ENCODE data around the gene RPL3. TPM values are rescaled to one million over a fixed set of nuclear protein-coding genes. Genes with fewer than 3 reads are reported as not detected.

The RPL3 gene
- polyA plus RNA-seq, 2 donors = 1,521 to 2,885 TPM

- WGBS, 2 donors = 58 to 61% methylated on average over 9 of the region's 9 CpGs
- Histone ChIP-seq H3K4me3 (ENCODE audit: low read depth in 1 of 2, low read length in 2 of 2) (no peak overlapping the region), H3K27ac (ENCODE audit: low read depth in 2 of 2, low read length in 1 of 2) (peak overlapping the region; percentile 55 to 87), H3K27me3 (ENCODE audit: control insufficient read depth in 1 of 2, insufficient read depth in 2 of 2, low read length in 2 of 2) (no peaks in the 10 kb centered on the region), H3K9me3 (ENCODE audit: control insufficient read depth in 2 of 2, insufficient read depth in 1 of 2, low read depth in 1 of 2, low read length in 1 of 2) (no peaks in the 10 kb centered on the region), H3K4me1 (ENCODE audit: control insufficient read depth in 2 of 2, insufficient read depth in 2 of 2, low read length in 1 of 2) (peaks cover 6 to 33% of the 10 kb centered on the region in 2 donors), H3K36me3 (ENCODE audit: control insufficient read depth in 2 of 2, insufficient read depth in 2 of 2, low read length in 1 of 2) (no peaks in the 10 kb centered on the region)
Observed at GRCh38 chr22:39353346-39353745, 33.9 kb upstream of the RPL3 start.

GRCh38 chr22:39352306-39352891, 33.0 kb upstream of the RPL3 start:
- Histone ChIP-seq H3K27me3 (ENCODE audit: control insufficient read depth in 1 of 2, insufficient read depth in 2 of 2, low read length in 2 of 2) (no peaks in the 10 kb centered on the region), H3K9me3 (ENCODE audit: control insufficient read depth in 2 of 2, insufficient read depth in 1 of 2, low read depth in 1 of 2, low read length in 1 of 2) (no peaks in the 10 kb centered on the region), H3K27ac (ENCODE audit: low read depth in 2 of 2, low read length in 1 of 2) (peak overlapping the region; percentile 88 to 92), H3K4me3 (ENCODE audit: low read depth in 1 of 2, low read length in 2 of 2) (no peak overlapping the region), H3K36me3 (ENCODE audit: control insufficient read depth in 2 of 2, insufficient read depth in 2 of 2, low read length in 1 of 2) (no peaks in the 10 kb centered on the region), H3K4me1 (ENCODE audit: control insufficient read depth in 2 of 2, insufficient read depth in 2 of 2, low read length in 1 of 2) (peaks cover 6 to 33% of the 10 kb centered on the region in 2 donors)
- WGBS, 2 donors = 73 to 77% methylated on average over 7 of the region's 7 CpGs

GRCh38 chr22:39351689-39352214, 32.3 kb upstream of the RPL3 start:
- Histone ChIP-seq H3K36me3 (ENCODE audit: control insufficient read depth in 2 of 2, insufficient read depth in 2 of 2, low read length in 1 of 2) (no peaks in the 10 kb centered on the region), H3K27ac (ENCODE audit: low read depth in 2 of 2, low read length in 1 of 2) (peak overlapping the region; percentile 88 to 92), H3K9me3 (ENCODE audit: control insufficient read depth in 2 of 2, insufficient read depth in 1 of 2, low read depth in 1 of 2, low read length in 1 of 2) (no peaks in the 10 kb centered on the region), H3K4me1 (ENCODE audit: control insufficient read depth in 2 of 2, insufficient read depth in 2 of 2, low read length in 1 of 2) (peaks cover 6 to 33% of the 10 kb centered on the region in 2 donors), H3K4me3 (ENCODE audit: low read depth in 1 of 2, low read length in 2 of 2) (peak overlapping the region in 1 of 2 donors; percentile 89), H3K27me3 (ENCODE audit: control insufficient read depth in 1 of 2, insufficient read depth in 2 of 2, low read length in 2 of 2) (no peaks in the 10 kb centered on the region)
- 45 to 55% methylated on average over 8 of the region's 8 CpGs for WGBS, 2 donors

GRCh38 chr22:39350757-39351688, 31.6 kb upstream of the RPL3 start:
- peaks cover 6 to 27% of the 10 kb centered on the region in 2 donors for H3K4me1 ChIP-seq (ENCODE audit: control insufficient read depth in 2 of 2, insufficient read depth in 2 of 2, low read length in 1 of 2)
- no peaks in the 10 kb centered on the region for H3K36me3 ChIP-seq (ENCODE audit: control insufficient read depth in 2 of 2, insufficient read depth in 2 of 2, low read length in 1 of 2)
- peak overlapping the region; percentile 88 to 92 for H3K27ac ChIP-seq (ENCODE audit: low read depth in 2 of 2, low read length in 1 of 2)
- H3K27me3 ChIP-seq (ENCODE audit: control insufficient read depth in 1 of 2, insufficient read depth in 2 of 2, low read length in 2 of 2) = no peaks in the 10 kb centered on the region
- H3K4me3 ChIP-seq (ENCODE audit: low read depth in 1 of 2, low read length in 2 of 2) = peak overlapping the region; percentile 89
- WGBS, 2 donors = 45 to 54% methylated on average over 14 of the region's 14 CpGs
- no peaks in the 10 kb centered on the region for H3K9me3 ChIP-seq (ENCODE audit: control insufficient read depth in 2 of 2, insufficient read depth in 1 of 2, low read depth in 1 of 2, low read length in 1 of 2)

GRCh38 chr22:39349967-39350726, 30.7 kb upstream of the RPL3 start, which contains the start of gene SYNGR1:
Gene SYNGR1, plus strand, starts transcription at chr22:39349991. Its CDS starts 20 bp downstream, at chr22:39350011.
- peak within 1 kb of the TSS; percentile 89 for H3K4me3 ChIP-seq (ENCODE audit: low read depth in 1 of 2, low read length in 2 of 2)
- peak within 1 kb of the TSS; percentile 88 to 92 for H3K27ac ChIP-seq (ENCODE audit: low read depth in 2 of 2, low read length in 1 of 2)
- peaks cover 6 to 27% of the 10 kb centered on the region in 2 donors for H3K4me1 ChIP-seq (ENCODE audit: control insufficient read depth in 2 of 2, insufficient read depth in 2 of 2, low read length in 1 of 2)
- no peaks in the 10 kb centered on the region for H3K27me3 ChIP-seq (ENCODE audit: control insufficient read depth in 1 of 2, insufficient read depth in 2 of 2, low read length in 2 of 2)
- WGBS, 2 donors = 1% methylated on average over 59 to 87 of the region's 87 CpGs
- no peaks in the 10 kb centered on the region for H3K9me3 ChIP-seq (ENCODE audit: control insufficient read depth in 2 of 2, insufficient read depth in 1 of 2, low read depth in 1 of 2, low read length in 1 of 2)
- H3K36me3 ChIP-seq (ENCODE audit: control insufficient read depth in 2 of 2, insufficient read depth in 2 of 2, low read length in 1 of 2) = no peaks in the 10 kb centered on the region

- H3K27me3 ChIP-seq (ENCODE audit: control insufficient read depth in 1 of 2, insufficient read depth in 2 of 2, low read length in 2 of 2) = no peaks in the 10 kb centered on the region
- 1 to 2% methylated on average over 49 to 57 of the region's 57 CpGs for WGBS, 2 donors
- H3K4me1 ChIP-seq (ENCODE audit: control insufficient read depth in 2 of 2, insufficient read depth in 2 of 2, low read length in 1 of 2) = peaks cover 6 to 27% of the 10 kb centered on the region in 2 donors
- no peaks in the 10 kb centered on the region for H3K36me3 ChIP-seq (ENCODE audit: control insufficient read depth in 2 of 2, insufficient read depth in 2 of 2, low read length in 1 of 2)
- H3K9me3 ChIP-seq (ENCODE audit: control insufficient read depth in 2 of 2, insufficient read depth in 1 of 2, low read depth in 1 of 2, low read length in 1 of 2) = no peaks in the 10 kb centered on the region
- H3K27ac ChIP-seq (ENCODE audit: low read depth in 2 of 2, low read length in 1 of 2) = peak overlapping the region; percentile 88 to 92
- H3K4me3 ChIP-seq (ENCODE audit: low read depth in 1 of 2, low read length in 2 of 2) = peak overlapping the region; percentile 89
Observed at GRCh38 chr22:39349506-39349966, 30.1 kb upstream of the RPL3 start.

- no peaks in the 10 kb centered on the region for H3K27me3 ChIP-seq (ENCODE audit: control insufficient read depth in 1 of 2, insufficient read depth in 2 of 2, low read length in 2 of 2)
- no peaks in the 10 kb centered on the region for H3K9me3 ChIP-seq (ENCODE audit: control insufficient read depth in 2 of 2, insufficient read depth in 1 of 2, low read depth in 1 of 2, low read length in 1 of 2)
- WGBS, 2 donors = 16 to 17% methylated on average over 11 of the region's 11 CpGs
- H3K27ac ChIP-seq (ENCODE audit: low read depth in 2 of 2, low read length in 1 of 2) = peak overlapping the region; percentile 88 to 92
- peaks cover 6 to 27% of the 10 kb centered on the region in 2 donors for H3K4me1 ChIP-seq (ENCODE audit: control insufficient read depth in 2 of 2, insufficient read depth in 2 of 2, low read length in 1 of 2)
- H3K4me3 ChIP-seq (ENCODE audit: low read depth in 1 of 2, low read length in 2 of 2) = peak overlapping the region; percentile 52 to 89
- no peaks in the 10 kb centered on the region for H3K36me3 ChIP-seq (ENCODE audit: control insufficient read depth in 2 of 2, insufficient read depth in 2 of 2, low read length in 1 of 2)
Observed at GRCh38 chr22:39348909-39349505, 29.6 kb upstream of the RPL3 start.

GRCh38 chr22:39345231-39345630, 25.8 kb upstream of the RPL3 start:
- no peak overlapping the region for H3K27ac ChIP-seq (ENCODE audit: low read depth in 2 of 2, low read length in 1 of 2)
- H3K27me3 ChIP-seq (ENCODE audit: control insufficient read depth in 1 of 2, insufficient read depth in 2 of 2, low read length in 2 of 2) = no peaks in the 10 kb centered on the region
- no peaks in the 10 kb centered on the region for H3K36me3 ChIP-seq (ENCODE audit: control insufficient read depth in 2 of 2, insufficient read depth in 2 of 2, low read length in 1 of 2)
- H3K4me1 ChIP-seq (ENCODE audit: control insufficient read depth in 2 of 2, insufficient read depth in 2 of 2, low read length in 1 of 2) = peaks cover 0 to 6% of the 10 kb centered on the region in 2 donors
- WGBS, 2 donors = 94 to 97% methylated on average over 4 of the region's 4 CpGs
- no peak overlapping the region for H3K4me3 ChIP-seq (ENCODE audit: low read depth in 1 of 2, low read length in 2 of 2)
- H3K9me3 ChIP-seq (ENCODE audit: control insufficient read depth in 2 of 2, insufficient read depth in 1 of 2, low read depth in 1 of 2, low read length in 1 of 2) = no peaks in the 10 kb centered on the region

GRCh38 chr22:39344046-39344390, 24.6 kb upstream of the RPL3 start:
- Histone ChIP-seq H3K9me3 (ENCODE audit: control insufficient read depth in 2 of 2, insufficient read depth in 1 of 2, low read depth in 1 of 2, low read length in 1 of 2) (no peaks in the 10 kb centered on the region), H3K27me3 (ENCODE audit: control insufficient read depth in 1 of 2, insufficient read depth in 2 of 2, low read length in 2 of 2) (no peaks in the 10 kb centered on the region), H3K36me3 (ENCODE audit: control insufficient read depth in 2 of 2, insufficient read depth in 2 of 2, low read length in 1 of 2) (no peaks in the 10 kb centered on the region), H3K4me3 (ENCODE audit: low read depth in 1 of 2, low read length in 2 of 2) (no peak overlapping the region), H3K27ac (ENCODE audit: low read depth in 2 of 2, low read length in 1 of 2) (no peak overlapping the region), H3K4me1 (ENCODE audit: control insufficient read depth in 2 of 2, insufficient read depth in 2 of 2, low read length in 1 of 2) (peaks cover 0 to 3% of the 10 kb centered on the region in 2 donors)
- 70% methylated on average over 8 of the region's 8 CpGs for WGBS, 2 donors
